GM18951 (cell line): Measurements from ENCODE around the gene HARS1.
"Not testable (repeated sequence)": the region's sequence is repeated elsewhere in the genome, so short reads cannot be mapped to it uniquely, and the experiment has no call there.

Experiments
- POLR2A ChIP-seq: IDR thresholded peaks from 4 replicates; pipeline ENCODE4 v1.6.1; 2011; ENCODE audit warnings: mild to moderate bottlenecking; ENCODE audit not compliant: insufficient read length, insufficient read depth; ENCODE audit errors: extremely low read depth
- in situ Hi-C: fragments of 300-500 bp; cut with MboI; formaldehyde crosslinking; loops from one replicate; pipeline ENCODE4 v1.12.0; 2022; ENCODE audit warnings: low sequenced_read_pairs, mixed read lengths, inconsistent platforms; ENCODE audit not compliant: unreplicated experiment

Gene HARS1

DNA sequence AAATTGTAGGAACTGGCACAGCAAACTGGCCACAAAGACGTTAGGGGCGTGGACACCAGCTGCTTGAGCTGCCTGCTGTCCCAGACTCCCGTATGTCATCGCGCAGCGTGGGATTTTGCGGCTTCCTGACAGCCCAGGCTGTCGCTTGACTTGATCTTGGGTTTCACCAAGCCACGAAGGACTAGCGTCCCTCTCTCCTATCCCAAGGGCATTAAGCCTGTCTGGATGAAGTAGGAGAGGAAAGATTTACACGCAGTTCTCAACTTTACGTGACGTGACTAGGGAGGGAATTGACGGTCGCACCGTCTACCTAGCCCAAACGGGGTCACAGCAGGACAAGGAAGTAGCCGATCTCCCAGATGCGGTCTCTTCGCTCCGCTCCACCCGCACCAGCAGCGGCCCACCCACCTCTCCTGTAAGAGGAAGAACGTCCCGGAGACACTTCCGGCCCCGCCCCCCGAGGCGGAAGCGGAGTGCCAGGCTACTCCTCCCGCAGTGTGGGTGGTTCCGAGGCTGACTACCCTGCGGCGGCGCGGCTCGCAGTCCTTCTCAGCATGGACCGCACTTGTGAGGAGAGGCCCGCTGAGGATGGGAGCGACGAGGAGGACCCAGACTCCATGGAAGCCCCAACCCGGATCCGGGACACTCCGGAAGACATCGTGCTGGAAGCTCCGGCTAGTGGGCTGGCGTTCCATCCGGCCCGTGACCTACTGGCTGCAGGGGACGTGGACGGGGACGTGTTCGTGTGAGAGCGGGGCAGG is 26.6 kb downstream of the HARS1 start, which contains the start of gene WDR55:
WDR55 (plus strand) TSS at position 546 of the 761 bp plus-strand sequence; CDS start at position 555, 9 bp downstream.
- peak; percentile 95 for TF ChIP-seq POLR2A
- in situ Hi-C loops, result no loop called here

DNA sequence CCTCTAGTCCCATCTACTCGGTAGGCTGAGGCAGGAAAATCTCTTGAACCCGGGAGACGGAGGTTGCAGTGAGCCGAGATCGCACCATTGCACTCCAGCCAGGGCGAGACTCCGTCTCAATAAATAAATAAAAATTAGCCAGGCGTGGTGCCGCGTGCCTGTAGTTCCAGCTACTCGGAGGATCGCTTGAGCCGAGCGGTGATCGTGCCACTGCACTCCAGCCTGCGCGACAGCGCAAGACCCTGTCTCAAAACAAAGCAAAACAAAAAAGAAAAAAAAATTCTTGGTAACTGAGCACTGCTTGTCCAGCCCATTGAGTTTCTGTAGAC is 27.2 kb downstream of the HARS1 start:
- no peak for TF ChIP-seq POLR2A
- in situ Hi-C loops, result no loop called here

DNA sequence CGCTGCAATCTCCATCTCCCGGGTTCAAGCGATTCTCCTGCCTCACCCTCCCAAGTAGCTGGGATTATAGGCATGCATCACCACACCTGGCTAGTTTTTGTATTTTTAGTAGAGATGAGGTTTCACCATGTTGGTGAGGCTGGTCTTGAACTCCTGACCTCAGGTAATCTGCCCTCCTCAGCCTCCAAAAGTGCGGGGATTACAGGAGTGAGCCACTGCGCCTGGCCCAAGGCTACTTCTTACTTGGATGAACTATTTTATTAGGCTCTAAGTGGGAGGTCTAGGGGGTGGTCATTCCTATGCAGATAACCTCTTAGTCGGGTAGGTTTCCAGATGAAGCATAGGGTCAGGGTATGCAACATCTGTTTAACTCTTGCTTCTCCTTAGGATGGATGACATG is 30.8 kb downstream of the HARS1 start:
- in situ Hi-C loops, result not testable (repeated sequence)

DNA sequence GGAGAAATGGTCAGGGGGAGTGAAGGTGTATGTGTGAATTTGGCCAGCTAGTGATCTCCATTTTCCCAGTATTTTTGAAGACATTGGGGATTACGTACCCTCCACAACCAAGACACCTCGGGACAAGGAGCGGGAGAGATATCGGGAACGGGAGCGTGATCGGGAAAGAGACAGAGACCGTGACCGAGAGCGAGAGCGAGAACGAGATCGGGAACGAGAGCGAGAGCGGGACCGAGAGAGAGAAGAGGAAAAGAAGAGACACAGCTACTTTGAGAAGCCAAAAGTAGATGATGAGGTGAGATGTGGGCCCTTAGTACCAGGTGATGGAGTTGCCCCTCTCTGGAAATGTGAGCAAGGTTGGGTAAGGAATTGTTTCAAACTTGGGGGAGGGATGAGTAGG is 32.3 kb downstream of the HARS1 start:
- no peak for TF ChIP-seq POLR2A
- in situ Hi-C loops, result no loop called here

DNA sequence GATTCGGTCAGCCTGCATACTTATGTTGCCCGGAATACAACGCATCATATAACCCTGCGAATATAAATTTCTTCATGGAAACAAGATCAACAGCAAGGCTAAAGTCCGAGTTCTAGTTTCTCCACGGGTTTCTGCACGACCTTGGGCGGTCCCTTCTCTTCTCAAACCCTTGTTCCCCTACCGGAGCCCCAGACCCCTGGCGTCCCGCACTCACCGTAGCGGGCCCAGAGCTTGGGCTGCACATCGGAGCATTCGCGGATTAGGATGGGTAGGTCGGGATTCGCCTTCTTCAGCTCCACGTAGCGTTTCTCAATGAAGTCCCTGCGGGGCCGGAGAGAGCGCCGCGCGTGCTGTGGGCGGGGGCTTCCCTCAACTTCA is 44.1 kb downstream of the HARS1 start:
- in situ Hi-C loops, result no loop called here
- no peak for TF ChIP-seq POLR2A

DNA sequence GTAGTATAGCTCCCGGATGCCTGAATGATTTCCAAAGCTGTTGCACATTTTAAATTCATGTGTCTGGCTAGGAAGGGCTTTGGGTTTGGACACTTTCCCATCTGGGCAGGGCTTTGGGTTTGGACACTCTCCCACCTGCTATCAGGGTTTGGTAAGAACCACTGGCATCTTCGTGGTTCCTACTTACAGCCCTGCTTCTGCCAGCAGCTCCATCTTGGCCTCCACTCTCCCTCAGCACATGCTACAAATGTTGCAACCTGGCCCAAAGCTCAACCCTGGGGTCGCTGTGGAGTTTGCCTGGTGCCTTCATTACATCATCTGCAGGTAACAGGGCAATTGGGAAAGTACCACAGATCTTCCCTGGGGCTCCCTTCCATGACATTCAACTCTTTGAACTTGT is 48.5 kb downstream of the HARS1 start:
- in situ Hi-C loops, result no loop called here
- TF ChIP-seq POLR2A, result no peak

DNA sequence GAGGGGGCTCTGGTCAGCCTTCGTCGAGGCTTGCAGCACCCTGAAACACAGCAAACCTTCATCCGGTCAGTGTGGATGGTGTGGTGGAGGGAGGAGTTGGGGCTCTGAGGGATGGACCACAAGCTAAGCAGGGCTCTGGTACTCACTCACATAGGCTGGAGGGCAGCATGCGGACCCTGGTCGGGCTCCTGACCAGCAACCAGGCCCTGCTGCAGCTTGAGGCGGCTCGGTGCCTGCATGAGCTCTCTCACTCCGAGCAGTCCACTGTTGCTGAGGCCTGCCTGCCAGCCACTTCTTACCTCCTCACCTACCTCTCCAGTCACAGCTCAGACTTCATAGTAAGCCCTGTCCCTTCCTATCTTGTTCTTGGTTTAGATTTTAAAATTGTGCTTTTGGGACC is 49.5 kb downstream of the HARS1 start:
- in situ Hi-C loops, result no loop called here
- TF ChIP-seq POLR2A, result no peak

DNA sequence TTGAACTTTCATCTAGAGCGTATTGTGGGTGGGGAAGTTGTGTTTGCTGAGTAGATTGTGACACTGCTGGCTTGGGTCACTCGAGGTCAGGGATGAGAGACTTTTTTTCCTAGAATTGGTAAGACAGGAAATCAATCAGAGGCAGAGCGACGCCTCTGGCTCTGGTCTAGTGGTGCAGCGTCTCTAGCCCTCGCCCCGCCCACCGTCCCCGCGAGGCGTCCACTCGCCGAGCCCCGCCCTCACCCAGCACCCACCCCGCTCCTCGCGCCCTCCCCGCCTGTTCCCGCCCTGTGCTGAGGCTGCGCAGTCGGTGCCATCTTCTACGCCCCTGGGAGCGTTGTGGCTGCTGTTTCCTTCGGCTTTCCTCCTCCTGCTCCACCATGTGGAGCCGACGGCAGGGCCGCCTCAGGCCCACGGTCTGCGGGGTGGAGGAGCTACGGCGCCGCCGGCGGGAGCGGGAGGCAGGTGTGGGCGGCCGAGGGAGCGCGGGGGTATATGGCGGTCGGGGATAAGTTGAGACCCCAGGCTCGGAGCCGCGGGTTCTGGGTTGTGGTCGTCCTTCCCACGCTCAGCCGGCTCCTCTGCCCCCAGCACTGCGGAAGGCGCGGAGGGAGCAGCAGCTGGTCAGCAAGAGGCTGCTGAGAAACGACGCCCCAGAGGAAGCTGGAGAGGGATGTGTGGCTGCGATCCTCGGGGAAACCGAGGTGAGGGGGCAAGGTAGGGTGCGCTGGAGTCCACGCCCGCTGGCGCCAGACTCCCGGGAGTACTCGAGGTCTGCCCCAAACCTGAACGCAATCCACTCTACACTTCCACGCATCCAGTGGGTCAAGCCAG is 51.8 kb downstream of the HARS1 start, which contains the start of gene TMCO6:
TMCO6 (plus strand) TSS at position 304 of the 834 bp plus-strand sequence; CDS start at position 381, 77 bp downstream.
- peak; percentile 86 for TF ChIP-seq POLR2A
- in situ Hi-C loops, result no loop called here

DNA sequence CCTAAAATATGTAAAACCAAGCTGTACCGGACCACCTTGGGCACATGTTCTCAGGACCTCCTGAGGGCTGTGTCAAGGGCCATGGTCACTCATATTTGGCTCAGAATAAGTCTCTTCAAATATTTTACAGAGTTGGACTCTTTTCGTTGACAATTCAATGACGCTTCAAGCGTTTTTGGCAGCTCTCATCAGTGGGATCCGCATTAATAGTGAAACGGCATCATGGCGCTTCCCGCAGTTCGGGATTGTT is 52.3 kb downstream of the HARS1 start:
- in situ Hi-C loops, result not testable (repeated sequence)

DNA sequence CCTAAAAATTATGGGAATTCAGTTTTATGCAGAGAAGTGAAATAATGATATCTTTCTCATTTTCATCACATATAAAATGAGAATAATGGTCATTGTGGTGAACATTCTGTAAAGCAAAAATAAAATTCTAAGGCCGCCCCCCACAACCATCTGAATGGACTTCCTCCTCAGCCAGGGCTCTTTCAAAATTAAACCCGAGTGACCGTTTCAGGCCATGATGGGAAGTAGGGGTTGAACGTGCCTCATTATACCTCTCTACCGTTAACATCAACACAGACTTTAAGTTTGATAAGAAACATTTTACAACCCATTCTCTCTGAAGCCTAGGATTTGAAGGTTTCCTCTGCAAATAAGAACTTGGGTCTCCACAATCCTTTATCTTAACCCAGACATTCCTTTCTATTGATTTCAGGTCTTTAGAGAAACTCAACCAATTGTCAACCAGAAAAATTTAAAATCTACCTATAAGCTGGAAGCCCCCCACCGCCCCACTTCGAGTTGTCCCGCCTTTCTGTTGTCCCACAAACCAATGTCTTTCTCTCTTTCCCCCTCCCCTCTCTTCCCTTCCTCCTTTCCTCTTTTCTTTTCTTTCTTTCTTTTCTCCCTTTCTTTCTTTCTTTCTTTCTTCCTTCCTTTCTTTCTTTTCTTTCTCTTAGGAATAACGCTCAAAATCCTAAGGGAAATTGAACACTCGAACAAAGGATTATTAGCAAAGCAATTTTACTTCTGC is 53.6 kb downstream of the HARS1 start:
- TF ChIP-seq POLR2A, result no peak
- in situ Hi-C loops, result no loop called here

DNA sequence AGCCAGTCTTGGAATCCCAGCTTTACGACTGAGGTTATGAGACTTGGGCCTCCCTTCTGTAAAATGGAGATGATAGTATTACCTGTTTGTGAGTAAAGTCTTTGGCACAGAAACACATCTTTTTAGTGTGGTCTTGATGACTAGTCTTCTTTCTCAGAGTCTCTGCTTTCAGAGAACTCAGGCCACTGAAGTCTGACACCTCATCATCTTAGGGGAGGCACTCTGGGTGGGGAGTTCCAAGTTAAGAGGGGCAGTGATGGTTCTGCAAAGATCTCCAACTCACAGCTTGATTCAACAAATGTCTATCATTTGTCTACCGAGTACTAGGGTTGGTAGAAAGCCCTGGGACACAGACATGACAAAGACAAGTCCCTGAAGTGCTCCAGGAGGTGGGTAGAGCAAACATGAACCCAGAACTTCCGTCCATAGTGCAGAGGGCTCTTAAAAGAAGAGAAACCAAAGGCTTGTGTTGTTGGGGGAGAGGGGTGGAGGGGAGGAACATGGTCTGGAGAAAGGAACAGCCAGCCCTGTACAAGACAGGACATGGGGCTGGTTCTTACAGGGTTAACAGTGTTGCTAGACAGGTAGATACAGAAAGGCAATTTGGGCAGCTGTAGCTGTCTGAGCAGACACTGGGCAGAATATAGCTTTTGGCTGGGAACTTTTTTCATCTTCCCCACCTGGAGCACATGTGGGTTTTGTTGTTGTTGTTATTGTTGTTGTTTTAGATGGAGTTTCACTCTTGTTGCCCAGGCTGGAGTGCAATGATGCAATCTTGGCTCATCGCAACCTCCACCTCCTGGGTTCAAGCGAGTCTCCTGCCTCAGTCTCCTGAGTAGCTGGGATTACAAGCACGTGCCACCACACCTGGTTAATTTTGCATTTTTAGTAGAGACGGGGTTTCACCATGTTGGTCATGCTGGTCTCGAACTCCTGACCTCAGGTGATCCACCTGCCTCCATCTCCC is 55.6 kb downstream of the HARS1 start:
- TF ChIP-seq POLR2A, result no peak
- in situ Hi-C loops, result no loop called here

DNA sequence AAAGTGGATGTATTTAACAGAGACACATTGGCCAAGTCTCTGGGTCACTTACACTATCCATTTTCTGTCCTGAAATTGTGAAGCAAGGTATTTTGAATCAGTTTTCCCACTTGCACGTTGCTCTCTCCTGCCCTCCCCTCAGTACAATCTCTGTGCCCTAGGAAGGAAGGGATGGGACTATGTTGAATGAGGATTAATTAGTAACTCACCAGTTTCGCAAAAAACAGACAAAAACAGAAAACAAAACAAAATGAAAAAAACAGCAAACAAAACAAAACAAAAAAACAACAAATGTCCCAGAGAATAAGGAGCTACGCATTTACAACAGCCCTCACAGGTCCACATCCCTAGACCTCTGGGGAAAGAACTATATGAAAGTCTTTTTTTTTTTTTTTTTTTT is 57.1 kb downstream of the HARS1 start:
- in situ Hi-C loops, result no loop called here

DNA sequence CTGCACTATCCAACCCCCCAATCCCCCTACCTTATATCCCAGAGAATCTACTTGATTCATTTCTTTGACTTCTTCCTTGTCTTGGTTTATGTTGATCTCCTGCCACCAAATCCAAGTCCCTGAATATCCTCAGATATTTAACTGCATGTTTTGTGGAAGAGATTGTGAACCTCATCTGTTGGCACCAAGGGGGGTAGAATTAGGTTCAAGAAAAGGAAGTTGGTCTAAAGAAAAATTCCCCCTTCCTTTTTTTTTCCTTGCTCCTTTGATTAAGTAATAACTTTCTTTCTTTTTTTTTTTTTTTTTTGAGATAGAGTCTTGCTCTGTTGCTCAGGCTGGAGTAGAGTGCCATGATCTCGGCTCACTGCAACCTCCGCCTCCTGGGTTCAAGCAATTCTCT is 57.7 kb downstream of the HARS1 start:
- TF ChIP-seq POLR2A, result no peak
- in situ Hi-C loops, result no loop called here

More for the DNA sequence above, 57.1 kb downstream of the HARS1 start:
- no peak for TF ChIP-seq POLR2A
